Activated CD4-positive, alpha-beta memory T cell treated with anti-CD3 and anti-CD28 coated beads for 36 hours (primary cell): ENCODE results near the gene B4GALT5. TPM values are rescaled to one million over a fixed set of nuclear protein-coding genes. Genes with fewer than 3 reads are reported as not detected.
"Not testable (repeated sequence)": the region's sequence is repeated elsewhere in the genome, so short reads cannot be mapped to it uniquely, and the experiment has no call there.

Experiments
- CTCF ChIA-PET: fragments of 350-600 bp; sonication (Branson Sonifier 250); formaldehyde crosslinking; loops from one replicate; lab custom pipeline; 2021; ENCODE audit warnings: antibody characterized with exemption, inconsistent platforms; lab: Charles Lee
- POLR2A ChIA-PET: fragments of 350-600 bp; sonication (Branson Sonifier 250); formaldehyde crosslinking; loops from one replicate; lab custom pipeline; 2021; ENCODE audit warnings: antibody characterized with exemption; lab: Charles Lee
- DNase-seq: peaks from one replicate; pipeline ENCODE4 v3.0.0-alpha.2; 2020
- H3K27ac Mint-ChIP-seq: one replicate; pipeline ENCODE4 v1.8.0; 2021; ENCODE audit warnings: mixed read lengths
- H3K27me3 Mint-ChIP-seq: one replicate; pipeline ENCODE4 v1.8.0; 2021; ENCODE audit warnings: mixed read lengths
- H3K36me3 Mint-ChIP-seq: one replicate; pipeline ENCODE4 v1.8.0; 2021; ENCODE audit warnings: mixed read lengths
- H3K4me1 Mint-ChIP-seq: one replicate; pipeline ENCODE4 v1.8.0; 2021; ENCODE audit warnings: low read depth, mixed read lengths
- H3K4me3 Mint-ChIP-seq: one replicate; pipeline ENCODE4 v1.8.0; 2021; ENCODE audit warnings: mild to moderate bottlenecking, mixed read lengths
- H3K9me3 Mint-ChIP-seq: one replicate; pipeline ENCODE4 v1.8.0; 2021; ENCODE audit warnings: mixed read lengths
- intact Hi-C: fragments of 100-400 bp; cut with micrococcal nuclease; formaldehyde crosslinking; loops from one replicate; pipeline ENCODE4 v1.15.1; 2023
- total RNA-seq, 2 experiments: library from RNA; stranded (reverse); gene quantifications; one replicate each; pipeline ENCODE4 v1.2.3, GENCODE V29; 2021

The B4GALT5 gene
- total RNA-seq, 2 experiments from 2014 or later, result 20.9 to 21.4 TPM

DNA sequence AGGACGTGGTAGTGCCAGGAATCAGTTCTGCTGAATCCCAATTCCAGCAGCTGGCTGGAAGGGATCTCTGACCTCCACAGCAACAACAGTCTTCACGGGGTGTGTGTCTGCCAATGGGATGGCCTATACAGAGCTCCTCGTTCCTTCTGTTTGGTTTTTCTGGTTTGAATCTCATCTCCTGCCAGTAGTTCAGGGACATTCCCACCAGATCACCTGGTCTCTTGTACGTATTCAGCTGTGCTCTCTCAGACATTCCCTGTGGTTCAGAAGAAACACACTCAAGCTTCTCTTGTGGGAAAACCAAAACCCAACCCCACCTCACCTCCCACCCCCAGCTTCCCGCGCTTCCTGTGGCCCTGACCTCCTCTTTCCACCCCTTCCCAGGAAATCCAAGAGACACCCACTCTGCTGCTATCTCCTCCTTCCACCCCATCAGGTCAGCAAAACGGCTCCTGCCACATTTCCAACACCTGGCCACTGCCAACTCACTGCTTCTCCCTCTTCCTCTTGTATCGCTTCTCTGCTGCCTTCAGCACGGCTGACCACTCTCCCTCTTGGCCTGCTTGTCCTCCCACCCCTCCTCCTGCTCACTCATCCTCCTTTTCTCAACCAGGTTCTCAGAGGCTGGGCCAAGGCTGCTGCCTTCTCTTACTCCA is 82.5 kb downstream of the B4GALT5 start:
- H3K4me1 Mint-ChIP-seq, result peaks cover 3% of the 10 kb centered on the region
- H3K27me3 Mint-ChIP-seq, result no peaks in the 10 kb centered on the region
- no peak overlapping the region for H3K27ac Mint-ChIP-seq
- H3K36me3 Mint-ChIP-seq, result peaks cover 12% of the 10 kb centered on the region
- no peak overlapping the region for H3K4me3 Mint-ChIP-seq
- no peak for DNase-seq
- H3K9me3 Mint-ChIP-seq, result peaks cover 5% of the 10 kb centered on the region
- POLR2A ChIA-PET, result no interaction called here
- intact Hi-C loops, result no loop called here
- CTCF ChIA-PET, result no interaction called here

GRCh38 chr20:49630396-49630951 is 83.2 kb downstream of the B4GALT5 start:
- peaks cover 6% of the 10 kb centered on the region for H3K36me3 Mint-ChIP-seq
- no peak for DNase-seq
- H3K27me3 Mint-ChIP-seq, result peaks cover 6% of the 10 kb centered on the region
- H3K9me3 Mint-ChIP-seq, result peaks cover 5% of the 10 kb centered on the region
- H3K4me3 Mint-ChIP-seq, result no peak overlapping the region
- intact Hi-C loops, result no loop called here
- ChIA-PET CTCF (interaction anchor here (1.0 to 1.3 kb wide), 2 partner anchors 9 to 89 kb away, joined by 3 to 4 read pairs; no protein-coding TSS in a partner anchor), POLR2A (no interaction called here)
- no peak overlapping the region for H3K27ac Mint-ChIP-seq
- peaks cover 3% of the 10 kb centered on the region for H3K4me1 Mint-ChIP-seq

GRCh38 chr20:49629606-49630005 is 84.1 kb downstream of the B4GALT5 start:
- ChIA-PET CTCF (interaction anchor here (0.8 to 1.3 kb wide), 3 partner anchors 9 to 88 kb away, joined by 3 to 4 read pairs (median 3); no protein-coding TSS in a partner anchor), POLR2A (no interaction called here)
- Mint-ChIP-seq H3K36me3 (peaks cover 6% of the 10 kb centered on the region), H3K27ac (no peak overlapping the region), H3K9me3 (peaks cover 5% of the 10 kb centered on the region), H3K27me3 (peaks cover 8% of the 10 kb centered on the region), H3K4me3 (no peak overlapping the region), H3K4me1 (peaks cover 3% of the 10 kb centered on the region)
- DNase-seq, result no peak
- intact Hi-C loops, result no loop called here

GRCh38 chr20:49628280-49628679 is 85.4 kb downstream of the B4GALT5 start:
- H3K27ac Mint-ChIP-seq, H3K36me3 Mint-ChIP-seq, H3K4me3 Mint-ChIP-seq, POLR2A ChIA-PET, intact Hi-C loops, H3K27me3 Mint-ChIP-seq, DNase-seq, H3K4me1 Mint-ChIP-seq, H3K9me3 Mint-ChIP-seq: not testable (repeated sequence)
- CTCF ChIA-PET, result interaction anchor here (1.0 to 1.6 kb wide), 2 partner anchors 218 to 261 kb away, joined by 3 to 5 read pairs; no protein-coding TSS in a partner anchor

GRCh38 chr20:49627329-49627761 is 86.3 kb downstream of the B4GALT5 start:
- H3K4me1 Mint-ChIP-seq, result peaks cover 3% of the 10 kb centered on the region
- no peak overlapping the region for H3K27ac Mint-ChIP-seq
- no peak overlapping the region for H3K4me3 Mint-ChIP-seq
- H3K9me3 Mint-ChIP-seq, result peaks cover 5% of the 10 kb centered on the region
- peaks cover 10% of the 10 kb centered on the region for H3K27me3 Mint-ChIP-seq
- ChIA-PET CTCF (interaction anchor here (1.6 kb wide), 1 partner anchor 219 kb away, joined by 5 read pairs; no protein-coding TSS in a partner anchor), POLR2A (no interaction called here)
- intact Hi-C loops, result no loop called here
- H3K36me3 Mint-ChIP-seq, result no peaks in the 10 kb centered on the region
- no peak for DNase-seq

DNA sequence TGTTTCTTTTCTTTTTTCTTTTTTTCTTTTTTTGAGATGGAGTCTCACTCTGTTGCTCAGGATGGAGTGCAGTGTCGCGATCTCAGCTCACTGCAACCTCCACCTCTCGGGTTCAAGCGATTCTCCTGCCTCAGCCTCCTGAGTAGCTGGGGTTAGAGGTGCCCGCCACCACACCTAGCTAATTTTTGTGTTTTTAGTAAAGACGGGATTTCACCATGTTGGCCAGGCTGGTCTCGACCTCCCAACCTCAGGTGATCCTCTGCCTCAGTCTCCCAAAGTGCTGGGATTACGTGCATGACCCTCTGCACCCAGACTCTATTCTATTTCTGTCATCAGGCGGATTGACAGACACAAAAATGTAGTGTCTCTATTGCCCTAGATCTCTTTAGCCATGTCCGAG is 88.7 kb downstream of the B4GALT5 start:
- Mint-ChIP-seq H3K9me3 (peaks cover 14% of the 10 kb centered on the region), H3K27me3 (peaks cover 18% of the 10 kb centered on the region)
- intact Hi-C loops, H3K4me1 Mint-ChIP-seq, H3K36me3 Mint-ChIP-seq, POLR2A ChIA-PET, H3K4me3 Mint-ChIP-seq, DNase-seq, H3K27ac Mint-ChIP-seq: not testable (repeated sequence)
- CTCF ChIA-PET, result interaction anchor here (2.3 kb wide), 1 partner anchor 221 kb away, joined by 5 read pairs; no protein-coding TSS in a partner anchor

- intact Hi-C loops, result no loop called here
- POLR2A ChIA-PET, result interaction anchor here (0.6 to 1.2 kb wide), 2 partner anchors 9 to 93 kb away, joined by 3 read pairs; no protein-coding TSS in a partner anchor
- H3K27ac Mint-ChIP-seq, result no peak overlapping the region
- no peak for DNase-seq
- peaks cover 14% of the 10 kb centered on the region for H3K9me3 Mint-ChIP-seq
- H3K36me3 Mint-ChIP-seq, result peaks cover 6% of the 10 kb centered on the region
- H3K4me3 Mint-ChIP-seq, result no peak overlapping the region
- H3K4me1 Mint-ChIP-seq, result peaks cover 8% of the 10 kb centered on the region
- CTCF ChIA-PET, result interaction anchor here (0.6 to 2.3 kb wide), 2 partner anchors 126 to 222 kb away, joined by 3 to 5 read pairs; no protein-coding TSS in a partner anchor
- peaks cover 18% of the 10 kb centered on the region for H3K27me3 Mint-ChIP-seq
Measured at GRCh38 chr20:49624317-49624716, 89.4 kb downstream of the B4GALT5 start.

DNA sequence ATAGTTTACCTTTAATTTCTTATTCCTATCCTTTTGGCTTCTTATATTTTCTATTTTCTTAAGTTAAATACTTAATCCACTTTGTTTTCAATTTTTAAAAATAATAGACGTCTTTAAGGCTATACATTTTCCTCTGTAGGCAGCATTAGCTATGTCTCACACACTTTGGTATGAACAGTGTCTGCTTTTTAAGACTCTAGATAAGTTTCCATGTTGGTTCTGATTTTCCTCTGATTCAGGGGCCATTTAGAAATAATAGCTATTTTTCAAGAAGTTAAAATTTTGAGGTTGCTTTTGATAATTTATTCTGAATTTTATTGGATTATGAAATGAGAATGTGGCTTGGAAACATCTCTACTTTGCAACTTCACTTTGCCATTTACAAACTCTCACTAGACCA is 91.4 kb downstream of the B4GALT5 start:
- ChIA-PET POLR2A (no interaction called here), CTCF (interaction anchor here (1.1 kb wide), 1 partner anchor 80 kb away, joined by 3 read pairs; no protein-coding TSS in a partner anchor)
- peaks cover 6% of the 10 kb centered on the region for H3K36me3 Mint-ChIP-seq
- no peak overlapping the region for H3K4me3 Mint-ChIP-seq
- H3K4me1 Mint-ChIP-seq, result peaks cover 7% of the 10 kb centered on the region
- no peak overlapping the region for H3K27ac Mint-ChIP-seq
- no peak for DNase-seq
- intact Hi-C loops, result no loop called here
- H3K27me3 Mint-ChIP-seq, result peaks cover 18% of the 10 kb centered on the region
- peaks cover 9% of the 10 kb centered on the region for H3K9me3 Mint-ChIP-seq

- peaks cover 9% of the 10 kb centered on the region for H3K9me3 Mint-ChIP-seq
- intact Hi-C loops, result loop anchor here (2.0 kb wide), 1 partner anchor 48 kb away; no protein-coding TSS in a partner anchor
Measured at GRCh38 chr20:49620364-49621240, 93.1 kb downstream of the B4GALT5 start.

DNA sequence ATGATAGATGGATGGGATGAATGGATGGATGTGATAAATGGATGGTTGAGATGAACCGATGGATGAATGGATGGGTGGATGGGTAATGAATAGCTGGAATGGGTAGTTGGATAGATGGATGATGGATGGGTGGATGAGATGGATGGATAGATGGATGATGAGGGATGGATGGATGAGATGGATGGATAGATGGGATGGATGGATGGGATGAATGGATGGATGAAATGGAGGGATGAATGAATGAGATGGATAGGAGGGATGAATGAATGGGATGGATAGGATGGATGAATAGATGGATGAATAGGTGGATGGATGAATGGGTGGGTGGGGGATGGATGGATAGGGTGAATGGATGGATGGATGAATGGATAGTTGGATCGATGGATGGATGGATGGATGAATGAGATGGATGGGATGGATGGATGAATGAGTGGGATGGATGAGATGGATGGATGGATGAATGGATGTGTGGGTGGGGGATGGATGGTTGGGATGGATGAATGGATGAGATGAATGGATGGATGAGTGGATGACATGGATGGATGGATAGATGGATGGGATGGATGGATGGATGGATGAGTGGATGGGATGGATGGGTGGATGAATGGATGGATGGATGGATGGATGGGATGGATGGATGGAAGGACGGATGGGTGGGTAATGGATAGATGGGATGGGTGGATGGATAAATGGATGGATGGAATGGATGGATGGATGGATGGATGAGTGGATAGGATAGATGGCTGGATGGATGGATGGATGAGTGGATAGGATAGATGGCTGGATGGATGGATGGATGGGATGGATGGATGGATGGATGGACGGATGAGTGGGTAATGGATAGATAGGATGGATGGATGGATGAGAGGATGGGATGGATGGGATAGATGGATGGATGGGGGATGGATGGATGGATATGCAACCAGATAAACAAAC is 94.3 kb downstream of the B4GALT5 start:
- Mint-ChIP-seq H3K27ac (no peak overlapping the region), H3K9me3 (peaks cover 9% of the 10 kb centered on the region), H3K36me3 (peaks cover 6% of the 10 kb centered on the region), H3K4me1 (peaks cover 5% of the 10 kb centered on the region), H3K4me3 (no peak overlapping the region), H3K27me3 (peaks cover 8% of the 10 kb centered on the region)
- intact Hi-C loops, result loop anchor here (2.0 kb wide), 1 partner anchor 49 kb away; no protein-coding TSS in a partner anchor
- no peak for DNase-seq
- ChIA-PET POLR2A (no interaction called here), CTCF (interaction anchor here (1.3 to 1.7 kb wide), 2 partner anchors 227 to 269 kb away, joined by 3 to 7 read pairs; no protein-coding TSS in a partner anchor)

More at GRCh38 chr20:49620364-49621240, 93.1 kb downstream of the B4GALT5 start:
- H3K4me3 Mint-ChIP-seq, result no peak overlapping the region
- peak; percentile 66 for DNase-seq
- no peak overlapping the region for H3K27ac Mint-ChIP-seq
- ChIA-PET CTCF (interaction anchor here (0.8 to 1.7 kb wide), 5 partner anchors 10 to 268 kb away, joined by 3 to 7 read pairs (median 4); no protein-coding TSS in a partner anchor), POLR2A (no interaction called here)
- H3K36me3 Mint-ChIP-seq, result peaks cover 6% of the 10 kb centered on the region
- H3K4me1 Mint-ChIP-seq, result peaks cover 5% of the 10 kb centered on the region
- H3K27me3 Mint-ChIP-seq, result peaks cover 13% of the 10 kb centered on the region

- no peak overlapping the region for H3K27ac Mint-ChIP-seq
- CTCF ChIA-PET, result no interaction called here
- no peak overlapping the region for H3K4me3 Mint-ChIP-seq
- peaks cover 9% of the 10 kb centered on the region for H3K9me3 Mint-ChIP-seq
- H3K4me1 Mint-ChIP-seq, result peaks cover 5% of the 10 kb centered on the region
- POLR2A ChIA-PET, result no interaction called here
- DNase-seq, result no peak
- H3K36me3 Mint-ChIP-seq, result peaks cover 6% of the 10 kb centered on the region
- H3K27me3 Mint-ChIP-seq, result peaks cover 8% of the 10 kb centered on the region
- intact Hi-C loops, result no loop called here
Measured at GRCh38 chr20:49618289-49618688, 95.4 kb downstream of the B4GALT5 start.
